ENCODE results near the gene MBD3.
"Not testable (repeated sequence)": the region's sequence is repeated elsewhere in the genome, so short reads cannot be mapped to it uniquely, and the experiment has no call there.

The MBD3 gene, protein sequence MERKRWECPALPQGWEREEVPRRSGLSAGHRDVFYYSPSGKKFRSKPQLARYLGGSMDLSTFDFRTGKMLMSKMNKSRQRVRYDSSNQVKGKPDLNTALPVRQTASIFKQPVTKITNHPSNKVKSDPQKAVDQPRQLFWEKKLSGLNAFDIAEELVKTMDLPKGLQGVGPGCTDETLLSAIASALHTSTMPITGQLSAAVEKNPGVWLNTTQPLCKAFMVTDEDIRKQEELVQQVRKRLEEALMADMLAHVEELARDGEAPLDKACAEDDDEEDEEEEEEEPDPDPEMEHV

DNA sequence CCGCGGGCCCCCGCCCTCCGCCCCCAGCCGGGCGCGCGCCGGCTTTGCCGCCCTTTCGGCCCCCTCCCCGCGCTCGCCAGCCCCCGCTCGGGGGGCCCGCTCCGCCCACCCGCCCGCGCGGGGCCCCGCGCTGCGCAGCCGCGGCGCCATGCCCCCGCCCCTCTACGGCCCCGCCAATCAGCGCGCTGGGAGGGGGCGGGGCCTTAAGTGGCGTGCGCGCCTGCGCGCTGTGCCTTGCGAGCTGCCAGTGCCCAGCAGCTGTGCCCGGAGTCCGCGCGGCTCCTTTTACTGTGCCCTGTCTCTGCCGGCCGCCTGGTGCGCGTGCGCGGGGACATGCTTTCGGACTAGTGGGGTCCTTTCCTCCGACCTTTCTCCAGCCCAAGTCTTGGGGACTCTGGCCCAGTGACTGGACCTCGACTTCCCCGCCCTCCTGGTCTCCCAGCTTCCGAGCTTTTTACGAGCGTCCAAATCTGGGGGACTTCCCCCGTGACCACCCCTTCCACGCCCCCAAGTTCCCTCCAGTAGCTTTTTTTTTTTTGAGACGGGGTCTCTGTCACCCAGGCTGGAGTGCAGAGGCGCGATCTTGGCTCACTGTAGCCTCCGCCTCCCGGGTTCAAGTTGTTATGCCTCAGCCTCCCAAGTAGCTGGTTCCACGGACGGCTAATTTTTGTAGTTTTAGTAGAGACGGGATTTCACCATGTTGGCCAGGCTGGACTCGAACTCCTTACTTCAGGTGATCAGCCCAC is at the start of gene MBD3:
Gene MBD3, minus strand, starts transcription at position 111 of the 746 bp plus-strand sequence. CDS start 234 bp downstream, outside the sequence.
- DNase-seq (ENCODE audit: low read depth in 2 of 2): peak; percentile 79 to 82

DNA sequence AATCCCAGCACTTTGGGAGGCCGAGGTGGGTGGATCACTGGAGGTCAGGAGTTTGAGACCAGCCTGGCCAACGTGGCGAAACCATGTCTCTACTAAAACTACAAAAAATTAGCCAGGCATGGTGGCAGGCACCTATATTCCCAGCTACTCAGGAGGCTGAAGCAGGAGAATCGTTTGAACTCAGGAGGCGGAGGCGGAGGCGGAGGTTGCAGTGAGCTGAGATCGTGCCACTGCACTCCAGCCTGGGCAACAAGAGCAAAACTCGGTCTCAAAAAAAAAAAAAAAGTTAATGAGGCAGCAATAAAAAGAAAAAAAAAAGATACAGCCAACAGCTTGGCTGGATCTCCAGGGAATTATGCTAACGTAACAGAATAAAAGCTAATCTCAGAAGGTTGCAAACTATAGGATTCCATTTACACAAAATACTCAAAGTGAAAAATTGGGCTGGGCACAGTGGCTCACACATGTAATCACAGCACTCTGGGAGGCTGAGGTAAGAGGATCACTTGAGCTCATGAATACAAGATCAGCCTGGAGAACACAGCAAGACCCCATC is 48.3 kb upstream of the MBD3 start:
- DNase-seq (ENCODE audit: low read depth in 2 of 2): not testable (repeated sequence)

DNA sequence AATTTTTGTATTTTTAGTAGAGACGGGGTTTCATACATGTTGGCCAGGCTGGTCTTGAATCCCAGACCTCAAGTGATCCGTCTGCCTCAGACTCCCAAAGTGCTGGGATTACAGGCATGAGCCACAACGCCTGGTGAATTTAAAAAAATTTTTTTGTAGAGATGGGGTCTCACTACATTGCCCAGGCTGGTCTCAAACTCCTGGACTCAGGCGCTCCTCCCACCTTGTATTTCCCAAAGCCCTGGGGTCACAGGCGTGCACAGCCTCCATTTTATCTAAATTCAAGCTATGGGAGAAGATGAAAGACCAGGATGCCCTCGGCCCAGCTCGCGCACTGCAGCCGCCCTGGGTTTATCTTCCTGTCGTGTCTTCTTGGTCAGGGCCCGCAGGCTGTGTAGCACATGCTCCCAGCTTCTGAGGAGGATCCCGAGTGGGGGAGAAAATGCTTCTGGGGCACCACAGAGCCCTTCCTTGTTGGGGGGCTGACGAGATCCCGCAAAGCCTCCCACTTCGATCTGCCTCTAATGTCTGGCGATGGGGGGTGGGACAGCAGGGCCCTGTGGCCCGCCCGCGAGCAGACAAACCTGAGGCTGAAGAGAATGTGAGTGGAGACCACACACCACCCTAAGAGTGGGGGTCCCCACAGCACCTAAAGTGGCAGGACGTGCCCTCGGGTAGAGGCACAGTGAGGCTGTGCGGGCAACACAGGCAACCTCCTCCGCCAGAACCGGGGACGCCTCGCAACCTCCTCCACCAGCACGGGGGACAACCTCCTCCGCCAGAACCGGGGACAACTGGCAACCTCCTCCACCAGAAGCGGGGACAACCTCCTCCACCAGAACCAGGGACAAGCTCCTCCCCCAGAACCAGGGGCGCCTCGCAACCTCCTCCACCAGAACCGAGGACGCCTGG is 43.9 kb upstream of the MBD3 start:
- DNase-seq (ENCODE audit: low read depth in 2 of 2): no peak

DNA sequence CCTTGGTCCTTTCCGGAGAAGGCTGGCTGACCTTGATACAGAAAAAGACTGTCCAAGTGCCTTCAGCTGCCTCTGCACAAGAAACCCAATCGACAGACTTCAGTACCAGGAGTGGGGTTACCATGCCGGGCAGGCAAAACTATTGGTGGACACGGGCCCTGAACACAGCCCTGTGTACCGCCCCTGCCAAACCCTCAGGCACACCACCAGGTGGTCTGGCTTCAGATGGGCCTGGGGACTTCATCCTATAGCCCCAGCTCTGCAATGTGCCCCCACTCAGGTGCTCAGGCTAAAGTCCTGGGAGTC is 42.2 kb upstream of the MBD3 start:
- no peak for DNase-seq (ENCODE audit: low read depth in 2 of 2)

DNA sequence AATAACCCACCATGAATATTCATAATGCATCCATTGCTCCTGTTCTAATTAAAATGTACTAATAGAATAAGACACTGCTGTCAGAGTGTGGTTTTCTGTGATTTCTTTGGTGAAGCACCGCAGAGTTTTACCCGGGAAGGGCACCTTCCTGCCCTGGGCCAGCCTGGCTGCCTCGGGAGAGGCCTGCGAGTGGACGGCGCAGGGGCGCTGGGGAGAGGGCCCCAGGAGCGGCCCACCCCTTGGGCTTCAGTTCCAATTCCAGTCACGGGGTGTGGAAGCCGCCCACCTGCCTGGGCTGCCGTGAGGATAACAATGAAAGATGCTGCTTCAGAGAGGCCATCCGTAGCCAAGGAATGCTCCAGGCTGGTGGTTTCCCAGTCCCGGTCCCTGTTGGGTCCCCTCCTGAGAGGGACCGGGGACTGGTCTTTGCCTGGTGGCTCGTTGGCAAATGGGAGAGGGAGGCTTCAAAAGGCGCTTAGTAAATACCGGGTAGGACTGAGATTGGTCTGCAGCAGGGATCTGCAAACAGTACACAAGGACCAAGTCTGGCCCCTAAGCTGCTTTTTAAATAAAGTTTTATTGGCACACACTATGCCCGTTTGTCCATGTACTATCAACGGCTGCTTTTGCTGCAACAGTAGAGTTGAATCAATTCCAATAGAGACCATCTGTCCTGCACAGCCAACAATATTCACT is 41.7 kb upstream of the MBD3 start:
- no peak for DNase-seq (ENCODE audit: low read depth in 2 of 2)

DNA sequence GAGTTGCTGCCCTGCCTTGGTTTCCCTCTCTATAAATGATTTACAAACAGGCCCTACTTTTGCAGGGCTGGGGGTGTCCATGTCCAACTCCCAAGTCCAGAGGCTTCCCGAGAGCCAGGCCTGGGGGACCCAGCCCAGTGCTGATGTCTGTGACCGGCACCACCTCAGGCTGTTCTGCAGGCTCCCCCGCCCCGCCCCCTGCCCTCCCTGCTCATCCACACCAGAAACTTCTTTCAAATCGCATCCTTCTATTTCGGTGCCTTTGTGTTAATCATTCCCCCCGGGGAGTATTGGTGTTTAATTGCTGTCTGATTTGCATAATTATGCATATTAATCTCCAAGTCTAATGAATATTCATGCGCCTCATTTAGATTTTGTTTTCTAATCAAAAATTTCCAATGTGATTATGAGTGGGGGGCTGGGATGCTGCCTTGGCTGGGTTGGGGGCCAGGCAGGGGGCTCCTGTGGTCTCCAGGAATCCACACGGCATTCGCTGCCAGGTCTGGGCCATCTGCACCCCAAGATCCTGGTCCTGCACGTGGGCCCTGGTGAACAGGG is 40.7 kb upstream of the MBD3 start:
- no peak for DNase-seq (ENCODE audit: low read depth in 2 of 2)

DNA sequence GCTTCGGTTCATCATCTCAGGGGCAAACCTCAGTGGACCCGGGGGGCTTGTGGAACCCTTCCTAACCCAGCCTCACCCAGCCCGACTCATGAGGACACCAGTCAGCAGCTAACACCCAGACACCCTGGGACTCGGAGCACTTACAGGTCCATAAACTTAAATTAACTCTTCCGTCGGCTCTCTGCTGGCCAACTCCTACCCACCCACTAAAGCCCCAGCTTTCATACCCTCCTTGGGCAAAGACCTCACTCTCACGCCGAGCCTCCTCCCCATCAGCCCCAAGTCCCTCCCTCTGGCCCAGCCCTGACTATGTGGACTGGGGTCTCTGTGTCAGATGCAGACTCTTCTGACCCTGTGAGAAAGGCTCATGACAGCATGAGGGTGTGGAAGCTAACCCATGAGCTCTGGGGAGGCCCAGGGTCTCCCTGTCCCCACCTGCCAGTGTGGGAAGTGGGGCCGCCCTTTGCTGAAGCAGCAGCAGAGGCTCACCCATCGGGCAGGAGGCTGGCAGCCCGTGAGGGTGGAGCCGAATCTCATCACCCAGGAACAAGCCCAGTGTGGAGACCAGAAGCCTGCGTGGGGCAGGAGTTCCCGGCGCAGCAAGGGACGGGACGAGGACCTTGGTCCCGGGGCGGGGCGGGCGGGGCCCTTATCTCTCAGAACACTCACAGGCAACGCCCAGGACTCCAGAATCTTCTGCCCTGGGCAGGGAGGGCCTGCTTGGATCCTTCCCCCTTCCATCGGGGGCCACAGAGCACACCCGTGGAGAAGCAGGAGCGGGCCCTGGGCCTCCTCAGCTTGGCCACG is 40.0 kb upstream of the MBD3 start:
- no peak for DNase-seq (ENCODE audit: low read depth in 2 of 2)

DNA sequence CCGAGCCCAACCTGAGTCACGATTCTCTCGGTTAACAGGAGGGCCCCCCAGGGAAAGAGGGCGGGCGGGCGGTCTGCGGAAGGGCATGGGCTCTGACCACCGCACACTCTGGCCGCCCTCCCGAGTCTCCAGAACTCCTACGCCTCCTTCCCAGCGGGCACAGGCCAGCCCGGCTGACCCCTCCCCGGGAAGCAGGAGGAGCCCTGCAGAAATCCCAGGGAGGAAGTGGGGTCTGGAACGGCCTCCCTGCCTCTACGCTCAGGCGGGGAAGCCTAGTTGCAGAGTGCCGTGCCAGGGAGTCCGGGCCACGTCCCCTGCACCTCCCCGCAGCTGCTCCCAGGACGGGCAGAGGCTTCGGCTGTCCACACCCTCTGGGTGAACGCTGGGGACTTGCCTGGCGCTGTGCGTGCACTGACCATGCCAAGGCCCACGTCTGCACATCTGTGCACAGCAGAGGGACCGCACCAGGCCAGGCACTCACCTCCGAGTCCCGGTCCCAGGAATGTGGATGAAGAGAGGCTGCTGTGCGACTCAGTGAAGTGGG is 39.0 kb upstream of the MBD3 start:
- DNase-seq (ENCODE audit: low read depth in 2 of 2): no peak

DNA sequence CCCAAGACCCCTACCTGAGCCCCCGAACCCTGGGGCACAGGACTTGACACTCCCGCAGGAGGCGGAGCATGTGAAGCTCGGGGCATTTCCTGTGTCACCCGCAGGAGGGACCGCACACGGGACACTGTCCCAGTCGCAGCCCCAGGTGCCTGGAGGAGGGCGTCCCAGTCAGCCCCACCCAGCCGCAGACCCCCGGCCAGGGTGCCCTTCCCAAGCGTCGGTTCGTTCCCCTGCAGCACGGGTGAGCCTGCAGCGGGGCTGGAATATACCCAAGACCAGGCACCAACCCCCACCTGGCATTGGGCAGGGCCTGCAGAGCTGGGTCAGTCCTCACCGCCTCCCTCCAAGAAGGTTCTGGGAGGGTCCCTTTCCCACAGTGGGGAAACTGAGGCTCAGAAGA is 38.1 kb upstream of the MBD3 start:
- DNase-seq (ENCODE audit: low read depth in 2 of 2): no peak

DNA sequence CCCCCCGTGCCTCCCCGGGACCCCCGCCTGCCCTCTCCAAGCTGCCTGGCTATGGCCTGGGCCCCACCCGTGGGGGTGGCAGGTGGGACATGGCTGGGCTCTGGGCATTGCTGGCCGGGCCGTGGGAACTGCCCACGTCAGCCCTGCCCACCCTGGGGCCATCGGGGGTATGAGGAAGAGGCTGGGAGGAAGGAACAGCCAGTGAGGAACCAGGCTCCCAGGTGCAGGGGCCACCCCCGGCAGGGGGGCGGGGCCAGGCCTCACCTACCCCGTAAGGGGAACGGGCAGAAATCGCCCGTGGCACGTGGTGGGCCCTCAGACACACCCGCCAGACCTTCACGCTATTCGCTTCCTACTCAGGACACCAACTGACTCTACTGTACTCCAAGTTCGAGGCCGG is 37.3 kb upstream of the MBD3 start:
- no peak for DNase-seq (ENCODE audit: low read depth in 2 of 2)

DNA sequence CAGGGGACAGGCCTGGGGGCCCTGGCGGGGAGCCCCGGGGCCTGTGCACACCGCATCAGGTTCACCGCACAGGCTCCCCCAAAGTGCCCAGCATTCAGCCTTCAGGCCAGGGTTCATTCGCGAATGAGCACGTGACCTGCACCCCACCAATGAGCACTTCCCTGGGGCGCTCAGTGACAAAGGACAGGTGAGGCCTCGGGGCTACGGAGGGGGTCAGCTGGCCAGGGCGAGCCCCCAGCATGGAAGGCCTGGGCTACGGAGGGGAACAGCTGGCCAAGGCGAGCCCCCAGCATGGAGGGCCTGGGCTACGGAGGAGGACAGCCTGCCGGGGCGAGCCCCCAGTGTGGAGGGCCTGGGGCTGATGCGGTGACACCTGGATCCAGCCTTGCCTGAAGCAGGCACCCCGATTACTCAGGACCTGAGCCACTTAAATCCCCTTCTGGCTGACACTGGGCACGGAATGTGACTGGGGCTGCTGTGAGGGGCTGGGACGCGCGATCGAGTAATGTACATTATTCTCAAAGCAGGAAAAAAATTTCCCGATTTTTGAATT is 36.7 kb upstream of the MBD3 start:
- no peak for DNase-seq (ENCODE audit: low read depth in 2 of 2)

DNA sequence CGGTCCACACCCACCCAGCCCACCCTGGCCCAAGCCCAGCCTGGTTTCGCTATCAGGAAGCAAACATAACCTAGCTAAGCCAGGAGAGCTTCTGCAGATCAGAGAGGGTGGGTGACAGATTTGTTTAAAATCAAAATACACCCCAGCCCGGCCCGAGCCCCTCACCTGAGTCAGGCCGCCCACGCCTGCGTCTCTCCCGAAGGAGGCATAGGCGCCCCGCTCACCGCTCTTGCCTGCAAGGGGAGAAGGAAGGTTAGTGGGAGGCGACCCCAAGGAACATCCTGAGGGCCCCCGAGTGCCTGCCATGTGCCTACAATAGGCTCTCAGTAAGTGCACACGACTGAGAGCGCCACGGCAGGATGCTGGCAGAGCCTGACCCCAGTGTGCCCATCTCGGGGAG is 34.5 kb upstream of the MBD3 start:
- DNase-seq (ENCODE audit: low read depth in 2 of 2): no peak

DNA sequence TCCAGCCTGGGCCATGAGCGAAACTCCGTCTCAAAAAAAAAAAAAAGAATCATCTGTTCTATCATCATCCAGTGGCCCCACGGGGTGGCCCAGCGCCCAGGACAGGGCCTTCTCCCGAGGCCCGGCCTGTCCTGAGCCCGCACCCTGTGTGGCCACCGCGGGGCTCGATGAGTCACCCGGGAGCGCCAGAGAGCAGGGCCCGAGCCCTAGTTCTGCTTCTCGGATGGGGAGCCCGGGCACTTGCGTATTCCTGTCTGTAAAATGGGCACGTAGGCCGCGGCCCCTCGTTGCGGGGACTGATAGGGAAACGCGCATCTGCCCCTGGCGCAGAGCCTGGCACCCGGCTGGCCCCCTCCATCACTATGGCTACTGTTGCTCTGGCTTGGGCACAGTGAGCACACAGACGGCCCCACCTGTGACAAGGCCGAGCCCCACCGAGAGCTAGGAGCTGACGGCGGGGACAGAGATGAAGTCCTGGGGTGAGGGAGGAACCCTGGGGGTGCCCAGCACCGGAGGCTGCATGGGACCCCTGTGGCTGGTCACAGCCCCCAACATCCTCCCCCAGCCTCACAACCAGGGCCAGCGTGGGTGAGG is 33.8 kb upstream of the MBD3 start:
- DNase-seq (ENCODE audit: low read depth in 2 of 2): no peak

DNA sequence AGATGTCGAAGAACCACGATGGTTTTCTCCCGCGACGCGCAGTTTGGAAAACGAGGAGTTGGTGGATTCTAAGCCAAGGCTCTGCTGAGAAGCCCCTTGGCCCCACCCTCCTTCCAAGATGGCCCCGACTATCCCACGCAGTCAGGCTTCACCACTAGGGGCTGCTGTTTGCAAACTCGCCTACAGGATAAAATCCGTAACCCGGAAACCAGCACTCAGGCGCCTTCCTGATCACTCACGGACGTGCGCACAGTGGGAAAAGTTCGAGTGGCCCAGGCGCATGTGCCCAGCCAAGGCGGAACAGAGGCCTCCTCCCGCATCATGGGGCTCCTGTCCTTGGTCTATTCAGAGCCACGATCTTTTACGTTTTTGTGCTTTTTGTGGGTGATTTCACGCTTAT is 31.8 kb upstream of the MBD3 start:
- peak; percentile 13 to 14 for DNase-seq (ENCODE audit: low read depth in 2 of 2)

DNA sequence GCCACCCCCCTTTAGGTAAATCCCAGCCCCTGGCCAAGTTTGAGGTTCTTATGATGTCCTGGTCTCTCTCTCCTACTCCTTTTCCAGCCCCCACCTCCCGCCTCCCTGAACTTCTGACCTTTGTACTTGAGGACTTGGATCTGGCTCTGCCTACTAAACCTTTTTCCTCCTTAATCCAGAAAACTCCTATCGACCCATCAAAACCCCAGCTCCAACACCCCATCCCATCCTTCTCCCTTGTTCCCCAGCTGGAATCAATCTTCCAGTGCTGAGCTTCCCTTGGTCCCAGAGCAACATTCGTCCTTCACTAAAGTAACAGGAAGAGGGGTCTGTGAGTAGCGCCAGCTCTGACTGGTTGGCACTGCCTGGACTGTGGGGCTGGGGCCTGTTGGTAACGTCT is 29.9 kb upstream of the MBD3 start:
- DNase-seq (ENCODE audit: low read depth in 2 of 2): no peak

DNA sequence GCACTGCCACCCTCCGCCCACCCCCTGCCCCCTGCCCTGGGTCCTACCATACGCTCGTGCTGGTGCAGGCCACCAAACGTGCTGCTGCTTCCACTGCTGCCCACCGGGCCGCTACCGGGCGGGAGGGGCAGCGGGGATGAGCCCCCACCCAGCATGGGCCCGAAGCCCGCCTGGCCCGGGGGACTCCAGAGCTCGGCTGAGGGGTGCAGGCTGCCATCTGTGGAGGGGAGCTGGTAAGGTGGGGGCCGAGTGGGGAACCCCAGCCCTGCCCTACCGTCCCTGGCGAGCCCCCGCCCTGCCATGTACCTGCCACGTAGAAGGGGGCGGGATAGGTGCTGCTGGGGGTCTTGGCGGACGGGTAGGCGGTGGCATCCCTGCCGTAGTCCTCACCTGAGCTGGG is 29.3 kb upstream of the MBD3 start:
- DNase-seq (ENCODE audit: low read depth in 2 of 2): no peak

DNA sequence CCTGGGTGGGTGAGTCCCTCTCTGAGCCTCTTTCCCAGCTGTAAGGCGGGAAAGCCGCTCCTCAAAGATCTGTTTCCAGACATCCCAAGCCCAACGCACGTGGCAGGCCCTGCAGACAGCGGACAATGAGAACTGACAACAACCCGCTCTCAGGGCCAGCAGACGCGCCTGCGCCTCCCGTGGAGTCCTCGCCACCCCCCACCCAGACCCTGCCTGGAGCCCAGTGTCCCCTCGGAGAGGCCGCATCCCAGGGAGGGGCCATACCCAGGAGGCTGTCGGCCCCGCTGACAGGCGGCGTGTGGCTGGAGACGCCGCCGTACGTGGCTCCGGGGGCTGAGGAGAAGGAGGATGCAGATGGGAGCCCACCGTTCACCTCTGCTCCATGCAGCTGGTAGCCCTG is 28.9 kb upstream of the MBD3 start:
- no peak for DNase-seq (ENCODE audit: low read depth in 2 of 2)

DNA sequence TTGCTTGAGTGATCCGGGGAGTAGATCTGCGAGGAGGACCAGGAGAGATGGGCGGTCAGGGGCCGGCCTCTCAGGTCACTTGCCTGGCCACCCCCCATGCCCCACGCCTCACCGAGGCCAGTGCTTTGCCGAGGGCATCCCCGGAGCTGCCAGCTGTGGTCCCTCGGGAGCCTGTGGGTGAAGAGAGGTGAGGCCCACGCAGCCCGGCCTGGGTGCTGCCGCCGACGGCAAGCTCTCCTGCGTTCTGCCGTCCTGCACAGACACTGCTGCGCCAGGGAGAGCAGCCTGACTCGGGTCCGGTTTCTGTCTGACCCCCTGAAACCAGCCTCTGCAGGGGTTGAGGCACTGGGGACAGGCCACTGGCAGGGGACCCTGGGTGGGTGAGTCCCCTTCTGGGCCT is 28.4 kb upstream of the MBD3 start:
- no peak for DNase-seq (ENCODE audit: low read depth in 2 of 2)

DNA sequence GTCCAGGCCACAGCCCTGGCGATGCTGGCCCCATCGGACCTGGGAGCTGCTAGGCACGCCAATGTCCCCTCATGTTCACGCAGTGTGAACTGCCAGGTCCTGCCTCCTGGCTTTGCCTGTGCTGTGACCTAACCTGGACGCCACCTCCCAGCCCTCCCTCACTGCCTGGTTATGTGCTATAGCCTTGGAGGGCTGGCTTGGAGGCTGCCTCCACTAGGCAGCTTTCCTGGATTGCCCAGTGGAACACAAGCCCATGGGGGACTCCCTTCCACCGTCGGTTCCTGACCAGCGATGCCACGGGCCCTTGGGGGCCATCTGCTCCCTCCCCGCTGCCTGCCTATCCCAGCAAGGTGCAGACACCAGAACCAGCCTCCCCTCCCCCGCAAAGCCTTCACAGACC is 27.8 kb upstream of the MBD3 start:
- no peak for DNase-seq (ENCODE audit: low read depth in 2 of 2)

DNA sequence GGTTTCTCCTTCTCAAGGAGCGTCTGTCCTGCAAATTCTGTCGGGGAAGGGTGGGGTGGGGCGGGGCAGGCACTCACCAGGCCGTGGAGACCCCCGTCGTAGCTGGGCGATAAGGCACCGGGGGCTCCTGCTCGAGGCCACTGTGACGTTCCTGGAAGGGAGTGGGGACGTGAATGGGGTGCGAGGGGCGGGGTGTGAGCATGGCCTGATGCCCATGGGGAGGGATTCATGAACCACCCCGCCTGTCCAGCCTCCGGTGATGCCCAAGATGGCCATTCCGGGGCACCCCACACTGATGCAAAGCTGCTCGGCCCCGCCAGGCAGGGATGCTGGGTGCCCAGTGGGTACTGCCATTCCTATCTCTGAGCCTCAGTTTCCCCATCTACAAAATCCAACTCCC is 27.0 kb upstream of the MBD3 start:
- no peak for DNase-seq (ENCODE audit: low read depth in 2 of 2)

All from fibroblast of skin of left quadriceps (primary cell).